GM13977 (cell line): ENCODE measurements around the gene DENND6B.

Source experiments
- DNase-seq: peaks from one replicate; pipeline ENCODE4 v3.0.0; 2012; ENCODE audit warnings: low spot score
- in situ Hi-C: fragments of 300-500 bp; cut with MboI; formaldehyde crosslinking; loops from one replicate; pipeline ENCODE4 v1.12.0; 2022; ENCODE audit warnings: low sequenced_read_pairs, low pct_unique_long_range_greater_than_20kb, mixed read lengths, inconsistent platforms; ENCODE audit not compliant: unreplicated experiment
- TF ChIP-seq, protein P1 (sequence below): IDR thresholded peaks from 2 replicates; pipeline ENCODE4 v1.5.1; 2012; ENCODE audit warnings: mild to moderate bottlenecking, control low read depth; ENCODE audit not compliant: insufficient read depth; ENCODE audit errors: extremely low read depth, missing control alignments

DENND6B gene

GRCh38 chr22:50314455-50315288, 12.1 kb downstream of the DENND6B start:
- in situ Hi-C loops = no loop called here
- TF ChIP-seq, protein P1, sequence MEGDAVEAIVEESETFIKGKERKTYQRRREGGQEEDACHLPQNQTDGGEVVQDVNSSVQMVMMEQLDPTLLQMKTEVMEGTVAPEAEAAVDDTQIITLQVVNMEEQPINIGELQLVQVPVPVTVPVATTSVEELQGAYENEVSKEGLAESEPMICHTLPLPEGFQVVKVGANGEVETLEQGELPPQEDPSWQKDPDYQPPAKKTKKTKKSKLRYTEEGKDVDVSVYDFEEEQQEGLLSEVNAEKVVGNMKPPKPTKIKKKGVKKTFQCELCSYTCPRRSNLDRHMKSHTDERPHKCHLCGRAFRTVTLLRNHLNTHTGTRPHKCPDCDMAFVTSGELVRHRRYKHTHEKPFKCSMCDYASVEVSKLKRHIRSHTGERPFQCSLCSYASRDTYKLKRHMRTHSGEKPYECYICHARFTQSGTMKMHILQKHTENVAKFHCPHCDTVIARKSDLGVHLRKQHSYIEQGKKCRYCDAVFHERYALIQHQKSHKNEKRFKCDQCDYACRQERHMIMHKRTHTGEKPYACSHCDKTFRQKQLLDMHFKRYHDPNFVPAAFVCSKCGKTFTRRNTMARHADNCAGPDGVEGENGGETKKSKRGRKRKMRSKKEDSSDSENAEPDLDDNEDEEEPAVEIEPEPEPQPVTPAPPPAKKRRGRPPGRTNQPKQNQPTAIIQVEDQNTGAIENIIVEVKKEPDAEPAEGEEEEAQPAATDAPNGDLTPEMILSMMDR = no peak
- peak; percentile 89 for DNase-seq

- TF ChIP-seq, protein P1 = no peak
- in situ Hi-C loops = no loop called here
- no peak for DNase-seq
Observed at GRCh38 chr22:50314081-50314454, 12.7 kb downstream of the DENND6B start.

DNA sequence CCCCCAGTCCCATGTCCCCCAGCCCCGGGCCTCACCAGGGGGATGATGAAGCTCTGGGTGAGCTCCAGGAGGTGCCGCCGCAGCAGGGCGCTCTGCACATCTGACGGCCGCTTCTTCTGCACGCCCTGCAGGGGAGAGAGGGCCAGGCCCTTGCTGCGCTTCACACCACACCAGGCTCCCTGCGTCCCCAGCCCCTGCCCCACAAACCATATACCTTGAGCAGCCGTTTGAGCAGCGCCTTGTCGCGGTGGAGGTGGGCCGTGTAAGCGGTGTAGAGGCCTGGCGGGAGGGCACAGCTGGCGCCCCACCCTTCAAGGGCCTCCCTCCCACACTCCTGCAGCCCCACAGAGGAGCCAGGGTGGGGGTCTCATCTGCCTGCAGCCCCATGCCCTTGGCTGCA, 13.2 kb downstream of the DENND6B start:
- no peak for DNase-seq
- TF ChIP-seq, protein P1 = no peak
- in situ Hi-C loops = no loop called here

- in situ Hi-C loops = no loop called here
- no peak for DNase-seq
- TF ChIP-seq, protein P1 = no peak
Observed at GRCh38 chr22:50313021-50313420, 13.8 kb downstream of the DENND6B start.

GRCh38 chr22:50312371-50312770, 14.4 kb downstream of the DENND6B start:
- TF ChIP-seq, protein P1 = no peak
- DNase-seq = no peak
- in situ Hi-C loops = no loop called here

GRCh38 chr22:50311606-50312351, 15.0 kb downstream of the DENND6B start:
- in situ Hi-C loops = no loop called here
- TF ChIP-seq, protein P1 = no peak
- DNase-seq = no peak
